ENCODE results near the gene RGS9.
"Not testable (repeated sequence)": the region's sequence is repeated elsewhere in the genome, so short reads cannot be mapped to it uniquely, and the experiment has no call there.

Gene RGS9

GRCh38 chr17:65115839-65116238 lies 21.3 kb upstream of the RGS9 start:
- no peak for DNase-seq

GRCh38 chr17:65116515-65116914 lies 20.7 kb upstream of the RGS9 start:
- DNase-seq, result not testable (repeated sequence)

GRCh38 chr17:65117384-65118035 lies 19.7 kb upstream of the RGS9 start:
- DNase-seq, result no peak

GRCh38 chr17:65121368-65121767 lies 15.8 kb upstream of the RGS9 start:
- no peak for DNase-seq

- DNase-seq, result no peak
Observed at GRCh38 chr17:65121916-65122806, 15.0 kb upstream of the RGS9 start.

- DNase-seq, result peak in 50 of 51 donors; percentile 16 to 88 (median 66)
Observed at GRCh38 chr17:65122836-65123756, 14.1 kb upstream of the RGS9 start.

- no peak for DNase-seq
Observed at GRCh38 chr17:65123757-65124675, 13.2 kb upstream of the RGS9 start.

- DNase-seq, result no peak
Observed at GRCh38 chr17:65130832-65131231, 6.3 kb upstream of the RGS9 start.

GRCh38 chr17:65131240-65131639 lies 5.9 kb upstream of the RGS9 start:
- no peak for DNase-seq

GRCh38 chr17:65131946-65132345 lies 5.2 kb upstream of the RGS9 start:
- no peak for DNase-seq

- DNase-seq, result no peak
Observed at GRCh38 chr17:65134035-65134434, 3.1 kb upstream of the RGS9 start.

- DNase-seq, result no peak
Observed at GRCh38 chr17:65139101-65139764, 2.1 kb downstream of the RGS9 start.

GRCh38 chr17:65142247-65142646 lies 5.1 kb downstream of the RGS9 start:
- DNase-seq, result no peak

- DNase-seq, result peak in 19 of 51 donors; percentile 3 to 65 (median 15)
Observed at GRCh38 chr17:65143889-65144604, 6.9 kb downstream of the RGS9 start.

GRCh38 chr17:65145743-65146142 lies 8.6 kb downstream of the RGS9 start:
- peak in 1 of 51 donors; percentile 51 for DNase-seq

- no peak for DNase-seq
Observed at GRCh38 chr17:65147955-65148354, 10.8 kb downstream of the RGS9 start.

- DNase-seq, result no peak
Observed at GRCh38 chr17:65154770-65155589, 17.8 kb downstream of the RGS9 start.

- DNase-seq, result no peak
Observed at GRCh38 chr17:65155622-65156021, 18.5 kb downstream of the RGS9 start.

Measured in hypothalamus (tissue), 51 donors.